DOHH2 (cell line): ENCODE measurements around the gene ZBTB16.

Source experiments
- H3F3A ChIP-seq: fragments of 200-600 bp; sonication (generic), shearing (Covaris generic); 2 replicates; pipeline ENCODE4 v1.6.0; 2016; ENCODE audit warnings: antibody characterized with exemption, mild to moderate bottlenecking; ENCODE audit not compliant: control insufficient read depth, insufficient read depth
- H3K27ac ChIP-seq: fragments of 200-600 bp; sonication (generic); 2 replicates; pipeline ENCODE4 v1.5.1; 2014; ENCODE audit warnings: low read depth, mild to moderate bottlenecking, low read length, moderate library complexity
- H3K27me3 ChIP-seq: fragments of 200-600 bp; sonication (generic); 2 replicates; pipeline ENCODE4 v1.6.1; 2014; ENCODE audit warnings: mild to moderate bottlenecking, low read length, mixed read lengths; ENCODE audit not compliant: control insufficient read depth
- H3K36me3 ChIP-seq: fragments of 200-600 bp; sonication (generic); 2 replicates; pipeline ENCODE4 v1.6.1; 2014; ENCODE audit warnings: mild to moderate bottlenecking, low read length, moderate library complexity, mixed read lengths; ENCODE audit not compliant: control insufficient read depth
- H3K4me1 ChIP-seq: fragments of 200-600 bp; sonication (generic); 2 replicates; pipeline ENCODE4 v1.6.1; 2014; ENCODE audit warnings: mild to moderate bottlenecking, low read length, mixed read lengths; ENCODE audit not compliant: control insufficient read depth
- H3K4me2 ChIP-seq: fragments of 200-600 bp; sonication (generic); 2 replicates; pipeline ENCODE4 v1.6.0; 2014; ENCODE audit warnings: mild to moderate bottlenecking, low read length, moderate library complexity
- H3K4me3 ChIP-seq: fragments of 200-600 bp; sonication (generic); 2 replicates; pipeline ENCODE4 v1.5.1; 2014; ENCODE audit warnings: mild to moderate bottlenecking, low read length, mixed read lengths
- H3K79me2 ChIP-seq: fragments of 200-600 bp; sonication (generic); 2 replicates; pipeline ENCODE4 v1.6.1; 2014; ENCODE audit warnings: mild to moderate bottlenecking, low read length, mixed read lengths; ENCODE audit not compliant: control insufficient read depth
- H3K9me2 ChIP-seq: fragments of 200-600 bp; sonication (generic); replicated peaks from 2 replicates; pipeline ENCODE4 v1.6.1; 2014; ENCODE audit warnings: mild to moderate bottlenecking, low read length, mixed read lengths; ENCODE audit not compliant: control insufficient read depth
- H3K9me3 ChIP-seq: fragments of 200-600 bp; sonication (generic); 2 replicates; pipeline ENCODE4 v1.6.1; 2014; ENCODE audit warnings: antibody characterized with exemption, low read length, mixed read lengths; ENCODE audit not compliant: control insufficient read depth, insufficient read depth
- H4K20me1 ChIP-seq: fragments of 200-600 bp; sonication (generic); 2 replicates; pipeline ENCODE4 v1.6.0; 2014; ENCODE audit warnings: low read depth, mild to moderate bottlenecking, antibody characterized with exemption, low read length, moderate library complexity; ENCODE audit not compliant: control insufficient read depth, insufficient read depth
- EZH2phosphoT487 ChIP-seq: fragments of 200-600 bp; sonication (generic); IDR thresholded peaks from 2 replicates; pipeline ENCODE4 v1.6.1; 2017; ENCODE audit warnings: borderline replicate concordance, mild to moderate bottlenecking, antibody characterized with exemption, low read length, moderate library complexity, mixed read lengths
- TF ChIP-seq, protein P1 (sequence below): fragments of 200-600 bp; sonication (generic); IDR thresholded peaks from one replicate; pipeline ENCODE4 v1.5.1; 2014; ENCODE audit warnings: antibody characterized with exemption, mild to moderate bottlenecking, low read depth, low read length; ENCODE audit not compliant: poor library complexity, severe bottlenecking

Gene ZBTB16

GRCh38 chr11:114176321-114176720 lies 116.8 kb downstream of the ZBTB16 start:
- H3K27ac ChIP-seq: no peak overlapping the region
- no peaks in the 10 kb centered on the region for H3F3A ChIP-seq
- peaks cover 42% of the 10 kb centered on the region for H3K4me1 ChIP-seq
- H3K9me3 ChIP-seq: no peaks in the 10 kb centered on the region
- no peak for TF ChIP-seq EZH2phosphoT487
- TF ChIP-seq, protein P1, sequence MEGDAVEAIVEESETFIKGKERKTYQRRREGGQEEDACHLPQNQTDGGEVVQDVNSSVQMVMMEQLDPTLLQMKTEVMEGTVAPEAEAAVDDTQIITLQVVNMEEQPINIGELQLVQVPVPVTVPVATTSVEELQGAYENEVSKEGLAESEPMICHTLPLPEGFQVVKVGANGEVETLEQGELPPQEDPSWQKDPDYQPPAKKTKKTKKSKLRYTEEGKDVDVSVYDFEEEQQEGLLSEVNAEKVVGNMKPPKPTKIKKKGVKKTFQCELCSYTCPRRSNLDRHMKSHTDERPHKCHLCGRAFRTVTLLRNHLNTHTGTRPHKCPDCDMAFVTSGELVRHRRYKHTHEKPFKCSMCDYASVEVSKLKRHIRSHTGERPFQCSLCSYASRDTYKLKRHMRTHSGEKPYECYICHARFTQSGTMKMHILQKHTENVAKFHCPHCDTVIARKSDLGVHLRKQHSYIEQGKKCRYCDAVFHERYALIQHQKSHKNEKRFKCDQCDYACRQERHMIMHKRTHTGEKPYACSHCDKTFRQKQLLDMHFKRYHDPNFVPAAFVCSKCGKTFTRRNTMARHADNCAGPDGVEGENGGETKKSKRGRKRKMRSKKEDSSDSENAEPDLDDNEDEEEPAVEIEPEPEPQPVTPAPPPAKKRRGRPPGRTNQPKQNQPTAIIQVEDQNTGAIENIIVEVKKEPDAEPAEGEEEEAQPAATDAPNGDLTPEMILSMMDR: no peak
- no peak overlapping the region for H3K4me2 ChIP-seq
- 0 out of 2 replicates have a peak, but pooled peaks cover 2% of the 10 kb centered on the region for H3K27me3 ChIP-seq
- H3K9me2 ChIP-seq: no peaks in the 10 kb centered on the region
- H4K20me1 ChIP-seq: no peaks in the 10 kb centered on the region
- no peaks in the 10 kb centered on the region for H3K79me2 ChIP-seq
- H3K36me3 ChIP-seq: no peaks in the 10 kb centered on the region
- no peak overlapping the region for H3K4me3 ChIP-seq

GRCh38 chr11:114178656-114179055 lies 119.1 kb downstream of the ZBTB16 start:
- Histone ChIP-seq H3K9me2 (no peaks in the 10 kb centered on the region), H3K27ac (no peak overlapping the region), H3K4me1 (peaks cover 20% of the 10 kb centered on the region), H3K9me3 (no peaks in the 10 kb centered on the region), H3K79me2 (no peaks in the 10 kb centered on the region), H3K36me3 (no peaks in the 10 kb centered on the region), H3K27me3 (peaks cover 6% of the 10 kb centered on the region; the same call in 1 of the 2 replicates), H3F3A (no peaks in the 10 kb centered on the region), H4K20me1 (no peaks in the 10 kb centered on the region), H3K4me3 (no peak overlapping the region), H3K4me2 (no peak overlapping the region)
- TF ChIP-seq, protein P1: no peak
- no peak for TF ChIP-seq EZH2phosphoT487

- Histone ChIP-seq H3K9me3 (no peaks in the 10 kb centered on the region), H3K4me1 (peaks cover 20% of the 10 kb centered on the region), H3K4me2 (peak overlapping the region; percentile 34), H3K9me2 (no peaks in the 10 kb centered on the region), H3K79me2 (no peaks in the 10 kb centered on the region), H3K36me3 (no peaks in the 10 kb centered on the region), H4K20me1 (no peaks in the 10 kb centered on the region), H3F3A (no peaks in the 10 kb centered on the region), H3K27ac (no peak overlapping the region), H3K27me3 (peaks cover 6% of the 10 kb centered on the region; the same call in 1 of the 2 replicates), H3K4me3 (no peak overlapping the region; the same call in 1 of the 2 replicates)
- TF ChIP-seq, protein P1: no peak
Observed at GRCh38 chr11:114179234-114179941, 119.9 kb downstream of the ZBTB16 start.
